HG02588 (cell line): ENCODE data around the gene SOCS6.
"Not testable (repeated sequence)": the region's sequence is repeated elsewhere in the genome, so short reads cannot be mapped to it uniquely, and the experiment has no call there.

Source experiments
- ATAC-seq: cut with Tn5 transposase; IDR thresholded peaks from one replicate; pipeline ENCODE4 v1.9.1; 2021; ENCODE audit warnings: mild to moderate bottlenecking, moderate library complexity; ENCODE audit not compliant: unreplicated experiment

SOCS6 gene

DNA sequence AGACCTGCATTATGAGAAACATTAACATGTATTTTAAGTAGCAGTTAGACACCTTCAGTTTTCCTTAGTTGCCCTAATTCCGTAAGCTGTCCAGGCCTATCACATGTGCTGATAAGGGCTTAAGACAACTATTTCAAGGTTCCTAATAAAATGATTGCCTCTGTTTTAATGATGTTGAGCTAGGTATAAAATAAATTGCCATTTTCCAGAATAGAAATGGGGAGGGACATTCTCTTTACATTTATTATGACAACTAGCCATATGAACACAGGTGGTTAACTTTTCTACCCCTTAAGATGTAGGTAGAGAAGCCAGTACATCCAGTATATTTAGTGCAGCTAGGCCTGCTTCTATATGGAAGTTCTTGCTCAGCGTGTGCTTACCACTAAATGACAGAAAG is 65.9 kb downstream of the SOCS6 start:
- ATAC-seq: no peak

DNA sequence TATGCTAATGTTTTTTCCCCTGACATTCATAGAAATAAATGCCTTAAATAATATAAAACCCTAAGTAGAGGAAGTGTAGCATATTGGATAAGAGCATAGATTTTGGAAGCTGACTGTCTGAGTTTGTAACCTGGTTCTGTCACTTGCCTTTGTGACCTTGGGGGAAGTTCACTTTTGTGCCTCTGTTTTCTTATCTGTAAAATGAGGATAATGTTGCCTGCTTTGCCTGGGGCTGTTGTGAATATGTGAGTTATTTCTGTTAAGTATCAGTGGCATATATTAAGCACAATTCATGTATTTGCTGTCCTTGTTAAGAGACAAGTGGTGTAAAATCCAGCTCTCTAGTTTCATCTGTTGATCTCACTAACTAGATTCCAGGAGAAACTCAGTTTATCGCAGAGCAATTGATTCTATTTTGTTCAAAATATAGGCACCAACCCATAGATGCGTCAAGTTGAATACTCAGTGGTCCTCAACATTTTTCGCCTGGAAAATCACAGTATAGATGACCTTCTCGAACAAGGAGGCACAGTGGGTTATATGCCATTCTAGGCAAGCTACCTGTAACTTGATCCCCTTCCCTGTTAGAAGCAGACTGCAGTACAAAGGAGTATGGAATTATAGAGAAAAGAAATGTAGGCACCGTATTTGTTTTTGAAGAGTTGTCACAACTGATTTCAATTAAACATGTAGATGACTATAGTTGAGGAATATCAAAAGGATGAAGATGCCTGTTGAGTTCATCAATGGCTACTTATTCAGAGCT is 67.0 kb downstream of the SOCS6 start:
- ATAC-seq: no peak

DNA sequence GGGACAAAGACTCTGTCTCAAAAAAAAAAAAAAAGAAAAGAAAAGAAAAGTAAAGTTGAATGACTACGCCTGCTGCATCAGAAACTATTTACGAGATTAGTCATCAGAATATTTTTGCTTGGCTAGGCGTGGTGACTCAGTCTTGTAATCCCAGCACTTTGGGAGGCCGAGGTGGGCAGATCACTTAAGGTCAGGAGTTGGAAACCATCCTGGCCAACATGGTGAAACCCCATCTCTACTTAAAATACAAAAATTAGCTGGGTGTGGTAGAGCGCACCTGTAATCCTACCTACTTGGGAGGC is 69.2 kb downstream of the SOCS6 start:
- ATAC-seq: peak; percentile 80

DNA sequence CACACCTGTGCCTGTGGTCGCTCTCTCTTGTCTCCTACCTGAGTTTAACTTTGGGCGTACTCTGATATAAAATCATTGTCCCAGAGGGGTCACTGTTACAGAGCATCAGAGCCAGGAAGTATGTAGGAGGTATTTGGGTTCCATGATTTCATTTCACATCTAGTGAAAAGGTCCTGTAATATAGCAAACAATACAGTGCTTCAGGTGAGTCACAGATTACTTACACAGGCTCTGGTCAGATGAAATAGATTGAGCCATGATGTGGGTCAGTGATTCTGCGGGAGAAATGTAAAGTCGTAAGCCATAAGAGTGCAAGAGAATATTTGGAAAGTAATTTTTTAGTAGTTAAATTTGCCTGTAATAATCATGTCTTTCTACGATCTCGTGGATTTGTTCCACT is 70.2 kb downstream of the SOCS6 start:
- no peak for ATAC-seq

DNA sequence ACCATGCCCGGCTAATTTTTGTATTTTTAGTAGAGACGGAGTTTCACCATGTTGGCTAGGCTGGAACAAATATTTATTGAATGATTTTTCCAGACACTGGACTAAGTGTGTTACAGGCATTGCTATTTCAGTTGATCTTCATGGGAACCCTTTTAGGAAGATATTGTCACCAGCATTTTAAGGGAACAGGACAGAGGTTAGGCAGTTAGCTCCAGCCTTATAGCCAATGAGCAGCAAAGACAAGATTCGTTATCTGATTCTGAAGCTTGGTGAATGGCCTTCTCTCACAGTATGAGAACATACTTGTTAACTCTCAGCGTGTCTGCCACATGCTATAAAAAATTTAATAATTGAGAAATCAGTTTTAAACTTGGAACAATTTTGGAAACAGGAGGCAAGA is 73.4 kb downstream of the SOCS6 start:
- ATAC-seq: no peak

DNA sequence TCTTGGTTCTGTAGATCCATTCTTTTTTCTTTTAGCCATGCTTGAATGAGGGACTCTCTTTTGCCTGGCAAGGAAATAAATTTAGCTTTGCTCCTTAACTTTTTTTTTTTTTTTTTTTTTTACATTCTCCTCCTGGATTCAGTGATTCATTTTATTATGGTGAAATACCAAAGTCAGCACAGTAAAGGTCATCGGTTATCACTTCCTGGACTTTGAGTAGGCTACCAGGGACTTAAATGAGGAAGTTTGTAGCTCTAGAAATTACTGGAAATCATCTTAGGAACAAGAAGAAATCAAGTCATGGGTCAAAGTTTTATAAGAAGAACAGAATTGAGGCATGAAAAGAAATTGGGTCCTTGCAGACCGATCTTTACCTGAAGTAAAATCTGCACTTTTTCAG is 75.0 kb downstream of the SOCS6 start:
- no peak for ATAC-seq

DNA sequence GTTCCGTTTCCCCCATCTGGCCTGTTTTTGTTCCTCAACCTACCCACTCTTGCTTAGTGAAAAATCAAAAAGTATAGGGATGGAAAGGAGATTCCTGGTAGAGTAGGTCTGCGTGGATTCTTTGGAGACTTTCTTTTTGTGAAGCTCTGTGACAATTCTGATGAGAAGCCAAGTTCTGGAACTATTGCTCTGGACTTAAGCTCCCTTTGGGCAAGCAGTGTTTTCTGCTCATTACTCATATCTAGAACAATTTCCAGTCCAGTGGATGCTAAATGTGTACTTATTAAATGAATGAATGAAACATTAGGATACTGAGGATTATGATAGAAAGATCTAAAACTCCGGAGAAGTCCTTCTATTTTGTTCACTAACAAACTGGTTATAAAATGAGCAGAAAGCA is 76.5 kb downstream of the SOCS6 start:
- no peak for ATAC-seq

DNA sequence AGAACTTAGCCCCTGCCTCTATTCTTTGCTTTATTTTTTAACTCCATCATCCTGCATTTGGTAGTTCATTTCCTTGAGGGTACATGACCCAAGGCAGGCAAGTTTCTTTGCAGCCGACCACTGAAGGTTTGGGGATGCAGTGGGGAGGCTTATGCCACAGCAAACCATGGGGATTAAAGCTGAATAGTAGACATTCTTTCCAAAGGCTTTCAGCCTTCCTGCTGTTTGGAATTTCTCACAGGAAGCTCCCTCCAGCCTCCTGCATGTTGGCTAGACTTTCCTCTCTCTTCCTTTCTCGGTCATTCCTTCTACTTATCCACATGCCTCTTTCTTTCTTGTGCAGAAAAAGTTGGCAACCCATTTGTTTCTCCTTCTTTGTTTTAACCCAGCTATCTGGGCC is 77.3 kb downstream of the SOCS6 start:
- ATAC-seq: no peak

DNA sequence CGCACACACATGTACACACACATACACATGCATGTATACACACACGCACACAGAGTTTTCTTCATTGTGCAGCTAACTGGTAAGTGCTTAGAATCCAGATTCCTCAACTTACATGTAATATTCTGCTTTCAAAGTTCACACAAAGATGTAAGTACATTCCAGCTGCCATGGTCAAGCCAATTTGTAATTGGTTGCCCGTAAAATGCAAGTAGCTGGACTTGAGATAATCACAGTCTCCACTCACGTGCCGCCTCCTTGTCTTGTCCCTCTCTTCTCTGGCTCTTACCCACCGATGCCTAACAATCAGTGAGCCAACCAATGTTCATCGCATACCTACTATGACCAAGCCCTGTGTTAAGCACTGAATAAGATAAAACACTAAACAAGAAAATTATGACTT is 77.8 kb downstream of the SOCS6 start:
- no peak for ATAC-seq

DNA sequence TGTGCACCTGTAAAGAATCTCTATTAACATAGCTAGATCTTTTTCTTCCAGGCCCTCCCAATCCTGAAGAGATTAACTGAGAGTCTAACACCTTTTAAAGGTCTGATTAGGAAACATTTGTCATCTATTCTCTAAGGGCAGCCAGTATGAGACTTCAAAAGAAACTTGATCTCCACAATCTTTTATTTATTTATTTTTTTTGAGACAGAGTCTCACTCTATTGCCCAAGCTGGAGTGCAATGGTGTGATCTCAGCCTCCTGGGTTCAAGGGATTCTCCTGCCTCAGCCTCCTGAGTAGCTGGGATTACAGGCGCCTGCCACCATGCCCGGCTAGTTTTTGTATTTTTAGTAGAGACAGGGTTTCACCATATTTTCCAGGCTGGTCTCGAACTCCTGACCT is 78.5 kb downstream of the SOCS6 start:
- ATAC-seq: not testable (repeated sequence)

DNA sequence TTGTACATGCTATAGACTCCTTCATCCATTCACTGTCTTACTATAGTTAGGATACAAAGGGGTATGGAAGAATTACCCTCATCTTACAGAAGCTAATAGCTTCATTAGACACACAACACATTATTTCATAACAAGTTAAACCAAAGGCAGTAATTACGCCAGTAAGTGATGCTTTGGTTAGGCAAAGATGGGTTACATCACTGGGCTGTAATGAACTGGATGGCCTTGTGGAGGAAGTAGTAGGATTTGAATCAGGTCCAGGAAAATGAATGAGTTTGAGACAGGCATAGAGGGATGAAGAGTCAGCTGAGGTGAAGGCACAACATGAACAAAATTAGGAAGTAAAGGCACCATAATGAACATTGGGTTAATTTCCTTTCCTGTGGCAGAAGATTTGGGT is 80.1 kb downstream of the SOCS6 start:
- no peak for ATAC-seq

DNA sequence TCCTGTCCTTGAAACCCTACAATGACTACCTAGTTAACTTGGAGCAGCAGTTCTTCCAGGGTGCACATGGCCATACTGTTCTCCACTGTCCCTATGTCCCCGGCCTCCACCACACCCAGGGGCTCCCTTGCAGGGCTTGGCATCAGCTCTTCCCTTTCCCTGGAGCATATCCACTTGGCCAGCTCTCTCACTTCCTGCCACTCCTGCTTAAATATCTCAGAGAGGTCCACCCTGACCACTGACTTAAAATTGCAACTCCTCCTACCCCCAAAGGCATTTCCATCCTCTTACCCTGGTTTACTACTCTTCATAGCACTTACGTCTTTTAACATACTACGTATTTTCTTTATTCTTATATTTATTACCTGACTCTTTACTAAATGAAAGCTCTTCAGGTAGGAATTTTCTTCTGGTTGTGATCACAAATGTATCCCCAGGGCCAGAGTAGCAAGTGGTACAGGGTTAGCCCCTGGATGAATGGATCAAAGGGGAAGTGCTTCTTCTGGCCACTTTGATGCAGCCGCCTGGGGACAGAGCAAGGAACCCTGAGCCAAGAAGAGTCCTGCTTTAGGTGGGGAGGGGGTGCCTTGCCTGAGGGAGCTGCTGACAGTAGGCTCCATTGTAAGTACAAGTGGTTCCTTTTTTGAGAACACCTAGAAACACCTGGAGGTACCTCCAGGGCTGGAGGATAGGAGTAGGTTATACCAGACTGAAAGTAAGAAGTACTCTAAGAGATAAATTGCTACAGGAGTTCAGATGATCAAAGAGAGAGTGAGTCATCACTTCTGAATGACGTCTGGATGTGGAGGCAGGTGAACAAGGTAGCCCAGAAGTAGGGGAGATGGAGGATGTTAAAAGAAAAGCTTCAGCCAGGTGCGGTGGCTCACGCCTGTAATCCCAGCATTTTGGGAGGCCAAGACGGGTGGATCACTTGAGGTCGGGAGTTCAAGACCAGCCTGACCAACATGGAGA is 82.2 kb downstream of the SOCS6 start:
- no peak for ATAC-seq

DNA sequence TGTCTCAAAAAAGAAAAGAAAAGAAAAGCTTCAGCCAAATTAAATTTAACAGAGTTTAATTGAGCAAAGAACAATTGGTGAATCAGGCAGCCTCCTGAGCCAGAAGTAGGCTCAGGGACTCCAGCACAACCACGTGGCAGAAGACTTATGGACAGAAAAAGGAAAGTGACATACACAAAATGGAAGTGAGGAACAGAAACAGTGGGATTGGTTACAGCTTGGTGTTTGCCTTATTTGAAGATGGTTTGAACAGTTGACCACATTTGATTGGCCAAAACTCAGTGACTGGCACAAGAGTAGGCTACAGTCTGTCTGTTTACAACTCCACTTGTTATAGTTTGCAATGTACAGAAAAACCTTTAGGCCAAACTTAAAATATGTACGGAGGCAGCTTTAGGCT is 83.1 kb downstream of the SOCS6 start:
- ATAC-seq: no peak

DNA sequence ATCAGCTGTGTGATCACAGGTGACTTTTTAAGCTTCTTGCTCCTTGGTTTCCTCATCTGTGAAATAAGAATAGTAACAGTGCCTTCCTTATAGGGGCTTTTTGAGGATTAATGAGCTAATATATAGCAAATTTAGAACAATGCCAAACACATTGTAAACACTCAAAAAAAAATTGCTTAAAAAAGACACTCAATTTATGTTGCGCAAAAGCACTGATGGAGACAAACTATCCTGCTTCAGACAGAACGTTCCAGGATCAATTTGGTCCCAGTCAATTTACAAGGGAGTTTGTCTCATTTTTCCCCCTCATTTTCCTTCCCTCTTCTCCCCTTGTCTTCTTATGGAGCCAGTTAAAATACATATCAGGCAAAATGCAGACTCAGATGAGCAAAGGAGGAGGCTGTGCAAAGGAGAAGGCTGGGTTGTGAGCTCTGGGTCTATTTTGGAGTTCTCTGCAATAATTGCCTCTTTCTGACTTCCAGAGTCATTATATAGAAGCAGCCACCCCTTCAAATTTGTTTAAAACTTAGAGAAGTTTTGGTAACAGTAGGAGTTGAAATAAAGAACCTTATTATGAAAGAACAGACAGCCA is 83.7 kb downstream of the SOCS6 start:
- ATAC-seq: no peak

DNA sequence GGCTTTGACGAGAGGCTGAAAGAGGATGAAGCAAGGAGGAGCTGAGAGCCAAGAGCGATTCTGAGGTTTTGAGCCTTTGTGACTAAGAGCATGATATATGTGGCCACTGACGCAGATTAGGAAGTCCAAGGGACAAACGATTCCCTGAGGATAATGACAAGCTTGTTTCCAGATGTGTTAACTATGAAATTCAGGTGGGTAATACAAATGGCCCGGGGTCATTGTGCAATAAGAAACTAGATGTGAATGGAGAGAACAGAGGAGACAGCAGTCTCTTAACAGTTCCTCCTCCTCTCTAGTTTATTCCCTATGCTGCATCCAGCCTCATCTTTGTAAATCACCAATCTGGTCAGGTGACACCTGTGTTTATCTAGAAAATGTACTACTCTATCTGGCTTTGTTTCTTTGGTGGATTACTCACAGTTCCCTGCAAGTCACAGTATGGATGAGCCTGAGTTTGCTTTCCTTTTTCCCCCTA is 84.2 kb downstream of the SOCS6 start:
- no peak for ATAC-seq

DNA sequence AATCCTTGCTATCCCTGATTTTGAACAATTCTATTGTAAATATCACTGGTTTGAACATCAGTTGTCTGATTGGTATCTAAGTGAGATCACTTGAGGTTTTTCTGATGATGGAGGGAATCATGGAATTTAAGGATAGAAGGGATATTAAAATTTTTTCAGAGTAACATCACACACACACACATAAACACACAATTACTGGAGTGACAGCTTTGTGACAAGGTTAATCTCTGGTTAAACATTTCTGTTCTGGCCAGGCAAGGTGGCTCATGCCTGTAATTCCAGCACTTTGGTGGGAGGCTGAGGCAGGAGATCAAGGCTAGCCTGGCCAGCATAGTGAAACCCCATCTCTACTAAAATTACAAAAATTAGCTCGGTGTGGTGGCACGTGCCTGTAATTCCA is 85.3 kb downstream of the SOCS6 start:
- ATAC-seq: no peak

DNA sequence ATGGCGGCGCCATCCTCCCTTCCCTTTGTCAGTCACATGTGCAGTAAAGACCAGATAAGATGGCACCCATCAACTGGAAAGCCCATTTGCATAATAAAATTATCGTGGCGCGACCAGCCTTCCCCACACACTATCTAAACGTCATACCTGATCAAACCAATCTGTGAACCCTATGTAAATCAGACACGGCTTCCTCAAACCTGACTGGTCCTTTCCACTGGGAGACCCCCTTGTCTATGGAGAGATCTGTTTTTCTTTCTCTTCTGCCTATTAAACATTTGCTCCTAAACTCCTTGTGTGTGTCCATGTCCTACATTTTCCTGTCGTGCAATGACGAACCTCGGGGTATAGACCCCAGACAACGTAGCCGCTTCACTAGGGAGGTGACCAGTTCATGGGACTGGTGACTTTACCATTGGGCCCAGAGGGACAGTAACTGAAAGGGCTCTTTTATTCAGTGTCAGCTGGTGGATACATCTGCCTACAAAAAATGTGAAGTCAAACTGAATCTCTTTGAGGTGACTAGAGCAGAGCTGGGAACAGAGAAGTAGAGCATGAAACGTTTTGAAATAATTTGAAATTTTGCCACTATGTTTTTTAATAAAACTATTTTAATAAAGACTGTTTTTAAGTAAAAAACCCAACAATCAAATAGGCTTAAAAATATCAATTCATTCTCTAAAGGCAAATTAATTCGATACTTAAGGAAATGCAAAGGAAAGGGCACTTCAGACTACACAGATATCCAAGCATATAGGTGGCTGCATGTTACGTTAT is 87.5 kb downstream of the SOCS6 start:
- no peak for ATAC-seq

DNA sequence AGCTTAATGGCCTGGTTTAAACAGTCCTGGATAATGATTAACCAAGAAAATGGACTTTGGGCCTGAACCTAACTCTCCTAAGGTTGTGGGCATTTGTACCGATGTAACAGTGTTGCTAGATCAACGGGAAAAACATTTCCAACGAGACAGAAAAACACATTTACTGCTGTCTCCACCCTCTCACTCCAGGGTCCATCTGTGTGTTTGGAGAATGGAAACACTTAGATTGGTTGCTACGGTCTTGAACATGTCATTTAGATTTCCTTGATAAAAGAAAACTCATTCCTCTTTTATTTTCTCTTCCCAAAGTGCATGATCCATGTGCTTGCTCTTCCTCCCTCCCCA is 88.0 kb downstream of the SOCS6 start:
- no peak for ATAC-seq

DNA sequence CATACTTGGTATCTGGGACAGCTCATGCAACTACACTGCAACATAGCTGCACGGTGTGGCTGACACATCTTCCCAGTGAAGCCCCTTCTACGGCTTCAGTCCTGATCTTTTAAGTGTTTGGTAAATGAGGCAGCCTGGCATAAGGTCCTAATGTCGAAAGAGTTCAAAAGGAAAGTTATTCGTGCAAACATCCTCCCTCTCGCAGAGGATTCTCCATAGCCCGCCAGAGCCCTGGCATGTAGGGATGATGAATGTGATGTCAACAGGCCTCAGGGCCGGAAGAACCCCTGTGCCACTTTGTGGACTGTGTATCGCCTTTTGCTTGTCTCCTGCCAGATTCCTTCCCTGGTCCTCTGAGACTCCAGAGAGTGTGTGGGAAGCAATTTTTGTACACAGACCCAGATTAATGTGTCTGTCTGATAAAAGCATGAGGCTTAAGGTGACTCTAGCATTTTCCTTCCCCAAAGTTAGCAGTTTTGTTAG is 88.5 kb downstream of the SOCS6 start:
- ATAC-seq: no peak

DNA sequence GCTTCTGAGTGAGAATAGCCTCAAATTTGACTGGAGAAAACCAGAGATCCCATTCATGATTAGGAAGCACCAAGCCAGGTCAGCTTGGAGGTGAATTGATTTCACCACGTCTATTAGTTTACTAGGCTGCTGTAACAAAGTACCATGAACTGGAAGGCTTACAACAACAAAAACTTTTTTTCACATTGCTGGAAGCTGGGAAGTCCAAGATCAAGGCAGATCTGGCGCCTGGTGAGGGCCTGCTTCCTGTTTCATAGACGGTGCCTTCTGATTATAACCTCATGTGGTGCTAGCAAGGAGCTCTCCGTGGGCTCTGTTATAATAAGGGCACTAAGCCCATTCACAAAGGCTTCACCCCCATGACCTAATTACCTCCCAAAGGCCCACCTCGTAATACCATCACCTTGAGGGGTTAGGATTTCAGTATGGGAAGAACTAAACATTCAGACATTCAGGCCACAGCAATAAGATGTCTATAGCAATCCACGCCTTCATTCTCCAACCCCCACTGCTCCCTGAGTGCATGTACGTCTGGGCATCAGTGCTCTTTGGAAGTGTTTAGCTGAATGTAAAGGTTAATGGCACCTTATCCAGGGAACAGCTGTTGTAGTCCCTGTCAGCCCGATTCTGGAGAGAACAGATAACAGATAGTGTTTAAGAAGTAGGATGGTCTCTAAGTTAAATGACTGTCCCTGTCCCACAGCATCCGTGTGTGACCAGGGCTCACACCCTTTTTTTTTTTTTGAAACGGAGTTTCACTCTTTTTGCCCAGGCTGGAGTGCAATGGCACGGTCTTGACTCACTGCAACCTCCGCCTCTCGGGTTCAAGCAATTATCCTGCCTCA is 89.2 kb downstream of the SOCS6 start:
- ATAC-seq: no peak
